Occipital lobe (tissue), 3 donors: ENCODE data around the gene PLEKHS1. TPM values are rescaled to one million over a fixed set of nuclear protein-coding genes. Genes with fewer than 3 reads are reported as not detected.
"Not testable (repeated sequence)": the region's sequence is repeated elsewhere in the genome, so short reads cannot be mapped to it uniquely, and the experiment has no call there.

Experiments used
- DNase-seq: peaks from one replicate; lab custom pipeline; 2025; lab: John Stamatoyannopoulos, UW
- small RNA-seq: library from RNA; depleted of rRNA; stranded (forward); fragments of <200 nt; gene quantifications from one replicate; pipeline ENCODE3, GENCODE V24; 2014
- total RNA-seq: library from RNA; depleted of rRNA; stranded (reverse); fragments of >200 nt; gene quantifications from one replicate; pipeline ENCODE4 v1.2.3, GENCODE V29; 2014

PLEKHS1 gene
- total RNA-seq, 1 donor from 2014 or later: not detected

GRCh38 chr10:113788604-113789083 lies 37.2 kb downstream of the PLEKHS1 start:
- peak; percentile 47 for DNase-seq

GRCh38 chr10:113791691-113792090 lies 40.2 kb downstream of the PLEKHS1 start:
- no peak for DNase-seq

GRCh38 chr10:113801569-113801968 lies 50.1 kb downstream of the PLEKHS1 start:
- no peak for DNase-seq

GRCh38 chr10:113802997-113803396 lies 51.5 kb downstream of the PLEKHS1 start:
- no peak for DNase-seq

- DNase-seq: no peak
These were observed 55.0 kb downstream of the PLEKHS1 start for GRCh38 chr10:113806503-113806902.

- no peak for DNase-seq
These were observed 56.7 kb downstream of the PLEKHS1 start for GRCh38 chr10:113808168-113808567.

GRCh38 chr10:113814700-113815099 lies 63.2 kb downstream of the PLEKHS1 start:
- DNase-seq: not testable (repeated sequence)

GRCh38 chr10:113819989-113820388 lies 68.5 kb downstream of the PLEKHS1 start:
- DNase-seq: no peak

- no peak for DNase-seq
These were observed 69.0 kb downstream of the PLEKHS1 start for GRCh38 chr10:113820507-113820906.

GRCh38 chr10:113821306-113821705 lies 69.8 kb downstream of the PLEKHS1 start:
- DNase-seq: not testable (repeated sequence)

- DNase-seq: no peak
These were observed 70.7 kb downstream of the PLEKHS1 start for GRCh38 chr10:113822174-113822573.

- no peak for DNase-seq
These were observed 71.9 kb downstream of the PLEKHS1 start for GRCh38 chr10:113823389-113823788.

- no peak for DNase-seq
These were observed 74.3 kb downstream of the PLEKHS1 start for GRCh38 chr10:113825791-113826190.

- not testable (repeated sequence) for DNase-seq
These were observed 77.1 kb downstream of the PLEKHS1 start for GRCh38 chr10:113828567-113828966.

Small RNA genes lying within 50 kb of the gene (small RNA-seq; reads per million reads assigned to genes)
- gene RF00560: not detected

Other genes starting within 250 kb of the PLEKHS1 start
- 0.31 TPM for gene HABP2, start 198.6 kb upstream of the PLEKHS1 start, total RNA-seq
- 0.31 TPM for gene NRAP, start 87.6 kb upstream of the PLEKHS1 start, total RNA-seq
- 3.9 TPM for gene CASP7, start 71.8 kb upstream of the PLEKHS1 start, total RNA-seq
- 18.2 TPM for gene DCLRE1A, start 102.4 kb downstream of the PLEKHS1 start, total RNA-seq
- gene NHLRC2, start 103.0 kb downstream of the PLEKHS1 start, total RNA-seq: 33.2 TPM